GM10248 (cell line): ENCODE results near the gene CCDC138.

Source experiments
- CTCF ChIA-PET: fragments of 300-600 bp; sonication (Branson Sonifier 250); formaldehyde crosslinking; extraction: SDS; loops from one replicate; lab custom pipeline; 2021; ENCODE audit warnings: antibody characterized with exemption; lab: Yijun Ruan, JAX
- POLR2A ChIA-PET: fragments of 350-650 bp; sonication (Branson Sonifier 250); formaldehyde crosslinking; extraction: SDS; loops from one replicate; lab custom pipeline; 2020; ENCODE audit warnings: antibody characterized with exemption; lab: Yijun Ruan, JAX
- DNase-seq: peaks from one replicate; pipeline ENCODE4 v3.0.0; 2012; ENCODE audit errors: extremely low spot score
- CTCF ChIP-seq: IDR thresholded peaks from 2 replicates; pipeline ENCODE4 v1.5.1; 2012; ENCODE audit warnings: mild to moderate bottlenecking, low read depth; ENCODE audit errors: extremely low read depth, missing control alignments, control extremely low read depth

Gene CCDC138

GRCh38 chr2:108877506-108877905 lies 90.9 kb downstream of the CCDC138 start:
- CTCF ChIA-PET, result no interaction called here
- no peak for DNase-seq
- TF ChIP-seq CTCF, result no peak
- POLR2A ChIA-PET, result no interaction called here

- no peak for DNase-seq
- ChIA-PET CTCF (no interaction called here), POLR2A (no interaction called here)
- no peak for TF ChIP-seq CTCF
Measured at GRCh38 chr2:108878276-108878675, 91.7 kb downstream of the CCDC138 start.

- CTCF ChIA-PET, result interaction anchor here (1.1 to 1.5 kb wide), 2 partner anchors 10 to 11 kb away, joined by 3 read pairs; no protein-coding TSS in a partner anchor
- no peak for DNase-seq
- POLR2A ChIA-PET, result no interaction called here
- no peak for TF ChIP-seq CTCF
Measured at GRCh38 chr2:108884619-108885018, 98.0 kb downstream of the CCDC138 start.

GRCh38 chr2:108889907-108890306 lies 103.3 kb downstream of the CCDC138 start:
- ChIA-PET POLR2A (no interaction called here), CTCF (no interaction called here)

GRCh38 chr2:108893277-108893676 lies 106.7 kb downstream of the CCDC138 start:
- POLR2A ChIA-PET, result no interaction called here
- CTCF ChIA-PET, result no interaction called here

More at GRCh38 chr2:108889907-108890306, 103.3 kb downstream of the CCDC138 start:
- TF ChIP-seq CTCF, result no peak
- DNase-seq, result no peak

GRCh38 chr2:108894766-108895165 lies 108.2 kb downstream of the CCDC138 start:
- no peak for TF ChIP-seq CTCF
- POLR2A ChIA-PET, result no interaction called here
- DNase-seq, result no peak
- CTCF ChIA-PET, result interaction anchor here (0.7 to 1.6 kb wide), 6 partner anchors 12 to 616 kb away, joined by 3 to 4 read pairs (median 3); no protein-coding TSS in a partner anchor

More at GRCh38 chr2:108893277-108893676, 106.7 kb downstream of the CCDC138 start:
- DNase-seq, result no peak
- no peak for TF ChIP-seq CTCF
